CD4-positive, CD25-positive, alpha-beta regulatory T cell (primary cell): ENCODE measurements around the gene LILRB2. TPM values are rescaled to one million over a fixed set of nuclear protein-coding genes. Genes with fewer than 3 reads are reported as not detected.
"Not testable (repeated sequence)": the region's sequence is repeated elsewhere in the genome, so short reads cannot be mapped to it uniquely, and the experiment has no call there.

Experiments used
- ATAC-seq, 2 donors: fragments of 150-1000 bp; cut with Tn5 transposase; one replicate each; pipeline ENCODE4 v1.10.0; 2021; ENCODE audit warnings: low read depth in 2 of 2, moderate number of reproducible peaks in 2 of 2, moderate library complexity in 1 of 2
- DNase-seq, 3 donors: peaks; one replicate each; pipeline versions ENCODE4 v3.0.0 to v3.0.0-alpha.2; 2012 to 2022; ENCODE audit warnings: mixed read lengths in 1 of 3
- H3K27ac ChIP-seq: one replicate; pipeline ENCODE4 v1.7.0; 2013; ENCODE audit warnings: mild to moderate bottlenecking, low read length; ENCODE audit not compliant: insufficient read depth, poor library complexity, severe bottlenecking
- H3K27me3 ChIP-seq: one replicate; pipeline ENCODE4 v1.7.0; 2013; ENCODE audit warnings: low read length; ENCODE audit not compliant: control insufficient read depth, insufficient read depth
- H3K36me3 ChIP-seq: one replicate; pipeline ENCODE4 v1.7.0; 2013; ENCODE audit warnings: mild to moderate bottlenecking, low read length, moderate library complexity; ENCODE audit not compliant: control insufficient read depth, insufficient read depth
- H3K4me1 ChIP-seq: 2 replicates; pipeline ENCODE4 v1.7.0; 2013; ENCODE audit warnings: mild to moderate bottlenecking, low read length; ENCODE audit not compliant: insufficient read depth, control insufficient read depth, poor library complexity, severe bottlenecking
- H3K4me3 ChIP-seq: one replicate; pipeline ENCODE4 v1.7.0; 2013; ENCODE audit warnings: low read depth, mild to moderate bottlenecking, low read length, moderate library complexity
- H3K9me3 ChIP-seq, 2 experiments: 1 replicate in 1 of 2; 2 replicates in 1 of 2; pipeline ENCODE4 v1.7.0; 2013; ENCODE audit warnings: low read length in 2 of 2, mild to moderate bottlenecking in 1 of 2, moderate library complexity in 1 of 2; ENCODE audit not compliant: control insufficient read depth in 2 of 2
- H3K27ac Mint-ChIP-seq, 3 donors: one replicate each; pipeline ENCODE4 v1.8.0; 2020 to 2022; ENCODE audit warnings: mild to moderate bottlenecking in 3 of 3, mixed read lengths in 3 of 3, moderate library complexity in 2 of 3
- H3K27me3 Mint-ChIP-seq: one replicate; pipeline ENCODE4 v1.8.0; 2022; ENCODE audit warnings: mild to moderate bottlenecking, mixed read lengths
- H3K36me3 Mint-ChIP-seq: one replicate; pipeline ENCODE4 v1.8.0; 2020; ENCODE audit warnings: mixed read lengths
- H3K4me1 Mint-ChIP-seq, 4 donors: one replicate each; pipeline ENCODE4 v1.8.0; 2020 to 2022; ENCODE audit warnings: mixed read lengths in 4 of 4, mild to moderate bottlenecking in 1 of 4
- H3K4me3 Mint-ChIP-seq, 4 donors: one replicate each; pipeline ENCODE4 v1.8.0; 2020 to 2022; ENCODE audit warnings: mild to moderate bottlenecking in 4 of 4, mixed read lengths in 4 of 4, moderate library complexity in 3 of 4
- H3K9me3 Mint-ChIP-seq, 7 donors: one replicate each; pipeline ENCODE4 v1.8.0; 2020 to 2022; ENCODE audit warnings: mixed read lengths in 7 of 7, mild to moderate bottlenecking in 3 of 7, moderate library complexity in 2 of 7
- polyA plus RNA-seq, 4 donors: library from polyadenylated mRNA; unstranded; fragments of 300-500 nt; fragmentation: Illumina TruSeq; gene quantifications; one replicate each; pipeline ENCODE4 v1.2.3, GENCODE V29; 2021
- total RNA-seq: library from RNA; stranded (reverse); gene quantifications from one replicate; pipeline ENCODE4 v1.2.3, GENCODE V29; 2022

LILRB2 gene
- total and polyA plus RNA-seq, 5 donors from 2014 or later, result 0.24 TPM; not detected in 4

- Mint-ChIP-seq H3K27me3 (peaks cover 16% of the 10 kb centered on the region), H3K4me1 (peaks cover 0 to 14% (median 10%) of the 10 kb centered on the region in 4 donors)
- not testable (repeated sequence) for ATAC-seq, H3K4me3 ChIP-seq, H3K4me3 Mint-ChIP-seq, H3K27me3 ChIP-seq, H3K4me1 ChIP-seq, H3K9me3 ChIP-seq, DNase-seq, H3K36me3 ChIP-seq, H3K36me3 Mint-ChIP-seq, H3K27ac Mint-ChIP-seq, H3K9me3 Mint-ChIP-seq, H3K27ac ChIP-seq
These were observed 41.4 kb upstream of the LILRB2 start for GRCh38 chr19:54322295-54322694.

- Mint-ChIP-seq H3K4me3 (no peak overlapping the region), H3K27me3 (peaks cover 28% of the 10 kb centered on the region), H3K36me3 (no peaks in the 10 kb centered on the region), H3K9me3 (no peaks in the 10 kb centered on the region), H3K27ac (no peak overlapping the region), H3K4me1 (peaks cover 0 to 10% (median 5%) of the 10 kb centered on the region in 4 donors)
- no peaks in the 10 kb centered on the region for H3K9me3 ChIP-seq
- no peak overlapping the region for H3K4me3 ChIP-seq
- no peaks in the 10 kb centered on the region for H3K36me3 ChIP-seq
- ATAC-seq, result no peak
- peaks cover 6% of the 10 kb centered on the region for H3K27me3 ChIP-seq
- no peak overlapping the region for H3K27ac ChIP-seq
- no peak for DNase-seq
- H3K4me1 ChIP-seq, result no peaks in the 10 kb centered on the region
These were observed 39.2 kb upstream of the LILRB2 start for GRCh38 chr19:54319892-54320670.

- no peak overlapping the region for H3K4me3 Mint-ChIP-seq
- no peak for ATAC-seq
- no peaks in the 10 kb centered on the region for H3K36me3 ChIP-seq
- no peaks in the 10 kb centered on the region for H3K9me3 Mint-ChIP-seq
- H3K27me3 Mint-ChIP-seq, result peaks cover 32% of the 10 kb centered on the region
- no peak overlapping the region for H3K27ac ChIP-seq
- H3K4me1 Mint-ChIP-seq, result peaks cover 0 to 8% (median 3%) of the 10 kb centered on the region in 4 donors
- H3K9me3 ChIP-seq, result no peaks in the 10 kb centered on the region
- H3K36me3 Mint-ChIP-seq, result no peaks in the 10 kb centered on the region
- H3K4me3 ChIP-seq, result no peak overlapping the region
- H3K27ac Mint-ChIP-seq, result peak overlapping the region in 1 of 3 donors; percentile 33
- H3K27me3 ChIP-seq, result peaks cover 3% of the 10 kb centered on the region
- no peaks in the 10 kb centered on the region for H3K4me1 ChIP-seq
- DNase-seq, result no peak
These were observed 38.1 kb upstream of the LILRB2 start for GRCh38 chr19:54319049-54319448.

- H3K4me1 ChIP-seq, result no peaks in the 10 kb centered on the region
These were observed 37.0 kb upstream of the LILRB2 start for GRCh38 chr19:54317965-54318240.

GRCh38 chr19:54317108-54317964 is 36.4 kb upstream of the LILRB2 start:
- Histone ChIP-seq H3K9me3 (no peaks in the 10 kb centered on the region), H3K27me3 (peaks cover 3% of the 10 kb centered on the region), H3K27ac (no peak overlapping the region), H3K4me1 (no peaks in the 10 kb centered on the region), H3K36me3 (no peaks in the 10 kb centered on the region), H3K4me3 (no peak overlapping the region)
- peaks cover 0 to 8% (median 3%) of the 10 kb centered on the region in 4 donors for H3K4me1 Mint-ChIP-seq
- no peaks in the 10 kb centered on the region for H3K36me3 Mint-ChIP-seq
- peaks cover 46% of the 10 kb centered on the region for H3K27me3 Mint-ChIP-seq
- H3K4me3 Mint-ChIP-seq, result no peak overlapping the region
- DNase-seq, result no peak
- H3K9me3 Mint-ChIP-seq, result no peaks in the 10 kb centered on the region
- H3K27ac Mint-ChIP-seq, result peak overlapping the region in 1 of 3 donors; percentile 29
- no peak for ATAC-seq

More at GRCh38 chr19:54317965-54318240, 37.0 kb upstream of the LILRB2 start:
- Histone ChIP-seq H3K36me3 (no peaks in the 10 kb centered on the region), H3K4me3 (no peak overlapping the region), H3K27me3 (peaks cover 3% of the 10 kb centered on the region), H3K9me3 (no peaks in the 10 kb centered on the region), H3K27ac (no peak overlapping the region)
- Mint-ChIP-seq H3K27ac (no peak overlapping the region), H3K4me1 (peaks cover 0 to 8% (median 3%) of the 10 kb centered on the region in 4 donors), H3K36me3 (no peaks in the 10 kb centered on the region), H3K27me3 (peaks cover 43% of the 10 kb centered on the region), H3K9me3 (no peaks in the 10 kb centered on the region), H3K4me3 (no peak overlapping the region)
- no peak for ATAC-seq
- DNase-seq, result no peak

- peaks cover 3% of the 10 kb centered on the region for H3K27me3 ChIP-seq
- H3K27ac Mint-ChIP-seq, result no peak overlapping the region
- H3K36me3 ChIP-seq, result no peaks in the 10 kb centered on the region
- H3K9me3 Mint-ChIP-seq, result no peaks in the 10 kb centered on the region
- H3K4me3 ChIP-seq, result no peak overlapping the region
- no peak overlapping the region for H3K27ac ChIP-seq
- H3K27me3 Mint-ChIP-seq, result peaks cover 45% of the 10 kb centered on the region
- no peak overlapping the region for H3K4me3 Mint-ChIP-seq
- no peaks in the 10 kb centered on the region for H3K9me3 ChIP-seq
- no peaks in the 10 kb centered on the region for H3K4me1 ChIP-seq
- peaks cover 0 to 8% (median 3%) of the 10 kb centered on the region in 4 donors for H3K4me1 Mint-ChIP-seq
- no peak for ATAC-seq
- H3K36me3 Mint-ChIP-seq, result no peaks in the 10 kb centered on the region
- DNase-seq, result peak in 1 of 3 donors; percentile 18
These were observed 35.8 kb upstream of the LILRB2 start for GRCh38 chr19:54316746-54317107.

- Histone ChIP-seq H3K9me3 (no peaks in the 10 kb centered on the region), H3K36me3 (no peaks in the 10 kb centered on the region), H3K4me1 (no peaks in the 10 kb centered on the region), H3K27ac (no peak overlapping the region), H3K27me3 (peaks cover 3% of the 10 kb centered on the region), H3K4me3 (no peak overlapping the region)
- Mint-ChIP-seq H3K36me3 (no peaks in the 10 kb centered on the region), H3K4me3 (no peak overlapping the region), H3K27me3 (peaks cover 45% of the 10 kb centered on the region), H3K4me1 (peaks cover 0 to 8% (median 3%) of the 10 kb centered on the region in 4 donors), H3K27ac (no peak overlapping the region), H3K9me3 (no peaks in the 10 kb centered on the region)
- DNase-seq (no peak), ATAC-seq (no peak)
These were observed 35.0 kb upstream of the LILRB2 start for GRCh38 chr19:54315956-54316355.
